HUES64 (cell line): ENCODE results near the gene NUBP1.
"Not testable (repeated sequence)": the region's sequence is repeated elsewhere in the genome, so short reads cannot be mapped to it uniquely, and the experiment has no call there.

ENCODE experiments used
- H3K27ac ChIP-seq: 2 replicates; pipeline ENCODE4 v1.7.0; 2013; ENCODE audit warnings: low read depth, low read length, inconsistent platforms
- H3K27me3 ChIP-seq: 2 replicates; pipeline ENCODE4 v1.6.1; 2013; ENCODE audit warnings: mild to moderate bottlenecking, low read length; ENCODE audit not compliant: insufficient read depth
- H3K36me3 ChIP-seq: 2 replicates; pipeline ENCODE4 v1.6.1; 2013; ENCODE audit warnings: mild to moderate bottlenecking, low read length; ENCODE audit not compliant: insufficient read depth
- H3K4me1 ChIP-seq: 2 replicates; pipeline ENCODE4 v1.6.1; 2013; ENCODE audit warnings: mild to moderate bottlenecking, low read length, moderate library complexity; ENCODE audit not compliant: insufficient read depth
- H3K4me3 ChIP-seq: 2 replicates; pipeline ENCODE4 v1.5.1; 2013; ENCODE audit warnings: mild to moderate bottlenecking, low read length, moderate library complexity
- H3K9ac ChIP-seq: 2 replicates; pipeline ENCODE4 v1.6.1; 2013; ENCODE audit warnings: mild to moderate bottlenecking, low read depth, low read length
- H3K9me3 ChIP-seq: 2 replicates; pipeline ENCODE4 v1.6.1; 2013; ENCODE audit warnings: low read depth, low read length; ENCODE audit not compliant: insufficient read depth
- WGBS: fragments of 150-250, 120-280 bp; methylation state at CpG from one replicate; pipeline ENCODE4 v1.1.7; 2013; ENCODE audit warnings: missing lambda C conversion rate; 5-methylcytosine and 5-hydroxymethylcytosine counted together

The NUBP1 gene

DNA sequence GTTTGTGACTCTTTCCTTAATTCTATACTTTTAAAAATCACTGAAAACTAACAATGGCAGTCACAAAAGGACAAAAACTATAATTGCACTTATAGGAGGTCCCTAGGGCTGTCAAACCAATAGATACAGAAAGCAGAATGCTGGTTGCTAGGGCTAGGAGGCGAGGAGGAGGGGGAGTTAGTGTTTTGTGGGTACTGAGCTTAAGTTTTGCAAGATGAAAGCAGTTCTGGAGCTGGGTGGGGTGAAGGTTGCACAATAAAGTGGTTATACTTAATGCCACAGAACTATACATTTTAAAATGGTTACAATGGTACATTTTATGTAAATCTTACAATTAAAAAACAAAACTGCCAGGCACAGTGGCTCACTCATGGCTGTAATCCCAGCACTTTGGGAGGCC is 27.3 kb downstream of the NUBP1 start:
- H3K4me1 ChIP-seq, result 0 out of 2 replicates have a peak, but pooled peaks cover 3% of the 10 kb centered on the region
- H3K4me3 ChIP-seq, result no peak overlapping the region
- H3K9ac ChIP-seq, result no peak overlapping the region
- H3K27ac ChIP-seq, result no peak overlapping the region
- H3K27me3 ChIP-seq, result no peaks in the 10 kb centered on the region
- no peaks in the 10 kb centered on the region for H3K9me3 ChIP-seq
- H3K36me3 ChIP-seq, result peaks cover 15% of the 10 kb centered on the region; the same call in 1 of the 2 replicates
- 93% methylated on average over 1 of the region's 1 CpG for WGBS

DNA sequence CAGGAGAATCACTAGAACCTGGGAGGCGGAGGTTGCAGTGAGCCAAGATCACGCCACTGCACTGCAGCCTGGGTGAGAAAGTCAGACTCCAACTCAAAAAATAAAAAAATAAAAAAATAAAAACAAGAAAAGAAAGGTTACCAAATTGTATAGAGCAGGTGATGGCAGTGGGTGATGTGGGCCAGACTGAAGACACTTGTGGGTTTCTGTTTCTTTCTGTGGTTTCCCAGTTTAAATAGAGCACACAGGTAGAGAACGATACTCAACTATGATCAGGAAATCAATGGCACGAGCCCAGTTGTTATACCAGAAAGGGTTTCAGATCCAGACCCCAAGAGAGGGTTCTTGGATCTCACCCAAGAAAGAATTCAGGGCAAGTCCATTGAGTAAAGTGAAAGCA is 32.6 kb downstream of the NUBP1 start:
- Histone ChIP-seq H3K4me1 (0 out of 2 replicates have a peak, but pooled peaks cover 3% of the 10 kb centered on the region), H3K9ac (no peak overlapping the region), H3K27me3 (no peaks in the 10 kb centered on the region), H3K36me3 (no peaks in the 10 kb centered on the region), H3K27ac (no peak overlapping the region), H3K9me3 (no peaks in the 10 kb centered on the region), H3K4me3 (no peak overlapping the region)
- over 99% methylated on average over 4 of the region's 4 CpGs for WGBS

DNA sequence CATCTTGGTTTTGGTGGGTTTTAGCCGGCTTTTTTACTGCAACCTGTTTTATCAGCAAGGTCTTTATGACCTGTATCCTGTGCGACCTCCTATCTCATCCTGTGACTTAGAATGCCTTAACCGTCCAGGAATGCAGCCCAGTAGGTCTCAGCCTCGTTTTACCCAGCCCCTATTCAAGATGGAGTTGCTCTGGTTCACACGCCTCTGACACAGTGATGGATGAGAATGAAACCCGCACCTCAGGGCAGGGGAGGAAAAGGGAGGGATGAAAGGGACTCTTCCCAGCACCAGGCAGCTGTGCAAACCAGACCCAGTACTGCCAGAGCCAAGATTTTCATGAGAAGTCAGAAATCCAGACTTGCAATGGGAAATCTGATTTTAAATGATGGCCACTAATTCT is 33.3 kb downstream of the NUBP1 start:
- not testable (repeated sequence) for H3K27me3 ChIP-seq, H3K4me3 ChIP-seq, H3K9ac ChIP-seq, H3K27ac ChIP-seq, H3K36me3 ChIP-seq, H3K4me1 ChIP-seq, H3K9me3 ChIP-seq
- WGBS, result 88% methylated on average over 6 of the region's 6 CpGs

DNA sequence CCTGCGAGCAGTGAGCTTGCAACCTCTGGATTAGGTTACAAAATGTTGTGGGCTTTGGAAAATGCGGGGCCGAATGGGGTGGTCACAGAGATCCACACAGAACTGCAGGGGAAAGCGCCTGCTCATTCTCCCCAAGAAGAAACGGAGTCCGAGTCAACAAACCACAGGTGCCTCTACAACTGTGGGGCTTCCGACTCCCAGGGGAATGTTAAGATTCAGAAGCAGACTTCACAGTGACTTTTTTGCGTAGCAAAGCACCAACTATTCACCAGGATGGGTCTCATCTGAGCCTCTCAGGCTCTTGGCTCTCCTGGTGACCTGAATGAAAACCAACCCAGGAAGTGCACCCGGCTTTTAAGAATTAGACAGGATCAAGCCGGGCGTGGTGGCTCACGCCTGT is 33.7 kb downstream of the NUBP1 start:
- Histone ChIP-seq H3K4me3 (no peak overlapping the region), H3K9me3 (no peaks in the 10 kb centered on the region), H3K9ac (no peak overlapping the region), H3K27ac (no peak overlapping the region), H3K27me3 (no peaks in the 10 kb centered on the region), H3K36me3 (no peaks in the 10 kb centered on the region), H3K4me1 (0 out of 2 replicates have a peak, but pooled peaks cover 3% of the 10 kb centered on the region)
- WGBS, result 94% methylated on average over 12 of the region's 12 CpGs

DNA sequence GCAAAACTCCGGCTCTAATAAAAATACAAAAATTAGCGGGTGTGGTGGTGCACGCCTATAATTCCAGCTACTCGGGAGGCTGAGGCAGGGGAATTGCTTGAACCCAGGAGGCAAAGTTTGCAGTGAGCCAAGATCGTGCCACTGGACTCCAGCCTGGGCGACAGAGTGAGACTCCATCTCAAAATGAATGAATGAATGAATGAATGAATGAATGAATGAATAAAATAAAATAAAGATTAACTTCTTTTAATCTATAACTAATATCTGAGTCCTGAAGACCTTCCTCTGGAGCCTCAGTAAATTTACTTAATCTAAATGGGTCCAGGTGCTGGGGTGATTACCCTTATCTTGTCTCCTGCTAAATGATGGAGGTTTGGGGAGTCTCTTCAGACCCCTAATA is 36.3 kb downstream of the NUBP1 start:
- H3K9ac ChIP-seq, H3K9me3 ChIP-seq, H3K27me3 ChIP-seq, H3K4me1 ChIP-seq, H3K27ac ChIP-seq, H3K36me3 ChIP-seq, H3K4me3 ChIP-seq: not testable (repeated sequence)
- WGBS, result 91% methylated on average over 6 of the region's 6 CpGs

DNA sequence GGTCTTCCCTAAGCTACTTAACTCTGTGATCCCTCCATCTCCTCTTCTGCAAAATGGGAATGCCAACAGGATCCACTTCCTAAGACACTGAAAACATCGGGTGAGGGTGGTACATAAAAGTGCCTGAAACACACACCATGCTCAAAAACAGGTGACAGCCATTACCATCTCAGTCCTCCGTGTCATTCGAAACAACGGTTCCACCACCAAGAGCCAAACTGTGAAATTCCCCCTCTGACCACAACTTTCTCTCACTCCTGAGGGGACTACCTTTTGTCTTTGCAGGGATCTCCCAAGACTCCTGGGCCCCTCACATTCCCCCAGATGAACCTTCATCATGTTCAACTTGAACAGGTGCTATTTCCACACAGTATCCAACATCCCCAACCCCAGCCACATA is 37.0 kb downstream of the NUBP1 start:
- Histone ChIP-seq H3K27me3 (no peaks in the 10 kb centered on the region), H3K4me3 (no peak overlapping the region), H3K27ac (no peak overlapping the region), H3K9ac (no peak overlapping the region), H3K36me3 (no peaks in the 10 kb centered on the region), H3K4me1 (no peaks in the 10 kb centered on the region), H3K9me3 (no peaks in the 10 kb centered on the region)
- 92% methylated on average over 4 of the region's 4 CpGs for WGBS

- H3K4me3 ChIP-seq, result no peak overlapping the region
- no peak overlapping the region for H3K27ac ChIP-seq
- H3K27me3 ChIP-seq, result no peaks in the 10 kb centered on the region
- no peaks in the 10 kb centered on the region; the same call in 1 of the 2 replicates for H3K4me1 ChIP-seq
- no peaks in the 10 kb centered on the region for H3K36me3 ChIP-seq
- no peak overlapping the region for H3K9ac ChIP-seq
- WGBS, result 95% methylated on average over 2 of the region's 2 CpGs
- H3K9me3 ChIP-seq, result no peaks in the 10 kb centered on the region
Measured at GRCh38 chr16:10782628-10783027, 39.0 kb downstream of the NUBP1 start.

- Histone ChIP-seq H3K27ac (peak overlapping the region; percentile 55; the same call in 1 of the 2 replicates), H3K9ac (no peak overlapping the region)
- 93% methylated on average over 5 of the region's 5 CpGs for WGBS
Measured at GRCh38 chr16:10787304-10787703, 43.7 kb downstream of the NUBP1 start.

DNA sequence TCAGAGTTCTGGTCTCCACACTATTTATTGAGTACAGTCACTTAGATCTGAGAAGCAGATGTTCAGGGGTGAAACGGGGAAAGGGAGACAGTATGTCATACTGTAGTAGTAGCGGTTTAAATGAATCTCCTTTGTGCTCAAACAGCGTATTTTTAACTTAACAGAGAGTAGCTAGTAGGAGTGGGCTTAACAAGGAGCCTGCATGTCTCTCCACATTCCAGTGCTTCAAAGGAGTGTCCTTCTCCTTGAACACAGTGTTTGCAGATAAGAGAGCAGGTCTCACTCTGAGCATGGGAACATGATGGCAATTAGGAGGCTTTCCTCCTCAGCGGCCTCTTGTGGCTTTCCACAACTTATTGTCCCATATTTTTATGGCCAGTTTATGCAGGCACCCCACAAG is 45.0 kb downstream of the NUBP1 start:
- 90% methylated on average over 4 of the region's 4 CpGs for WGBS
- H3K9me3 ChIP-seq, H3K9ac ChIP-seq, H3K4me1 ChIP-seq, H3K4me3 ChIP-seq, H3K27me3 ChIP-seq, H3K27ac ChIP-seq, H3K36me3 ChIP-seq: not testable (repeated sequence)

More at GRCh38 chr16:10787304-10787703, 43.7 kb downstream of the NUBP1 start:
- Histone ChIP-seq H3K9me3 (peaks cover 6% of the 10 kb centered on the region), H3K4me1 (no peaks in the 10 kb centered on the region; the same call in 1 of the 2 replicates), H3K27me3 (no peaks in the 10 kb centered on the region), H3K36me3 (no peaks in the 10 kb centered on the region), H3K4me3 (no peak overlapping the region)

GRCh38 chr16:10791048-10791447 is 47.4 kb downstream of the NUBP1 start:
- Histone ChIP-seq H3K36me3 (no peaks in the 10 kb centered on the region), H3K27ac (no peak overlapping the region), H3K4me1 (no peaks in the 10 kb centered on the region; the same call in 1 of the 2 replicates), H3K9me3 (peaks cover 10% of the 10 kb centered on the region), H3K4me3 (no peak overlapping the region), H3K27me3 (no peaks in the 10 kb centered on the region), H3K9ac (no peak overlapping the region)
- 100% methylated on average over 3 of the region's 4 CpGs for WGBS

GRCh38 chr16:10799736-10800135 is 56.1 kb downstream of the NUBP1 start:
- H3K9ac ChIP-seq, result no peak overlapping the region
- H3K4me3 ChIP-seq, result no peak overlapping the region
- H3K27me3 ChIP-seq, result no peaks in the 10 kb centered on the region
- no peak overlapping the region for H3K27ac ChIP-seq
- H3K36me3 ChIP-seq, result no peaks in the 10 kb centered on the region
- no peaks in the 10 kb centered on the region for H3K4me1 ChIP-seq
- H3K9me3 ChIP-seq, result no peaks in the 10 kb centered on the region
- 95% methylated on average over 2 of the region's 3 CpGs for WGBS

DNA sequence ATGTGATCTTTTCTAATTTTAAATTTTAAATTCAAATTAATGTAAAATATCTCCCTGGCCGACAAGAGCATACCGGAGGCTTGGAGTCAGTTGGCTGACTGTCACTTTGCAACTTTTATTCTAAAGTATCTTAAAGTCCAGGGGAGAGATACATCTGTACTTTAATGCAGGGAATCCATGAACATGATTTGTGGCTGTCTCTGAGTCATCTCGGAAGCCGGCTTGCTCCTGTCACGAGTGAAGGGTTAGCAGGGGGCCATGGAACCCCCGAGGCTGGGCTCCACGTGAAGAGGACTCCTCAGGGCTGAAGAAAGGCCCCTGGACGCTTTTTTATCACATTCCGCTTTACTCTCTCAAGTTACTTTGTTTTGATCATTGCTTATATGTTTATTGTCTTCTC is 61.7 kb downstream of the NUBP1 start:
- H3K27me3 ChIP-seq, result no peaks in the 10 kb centered on the region
- no peak overlapping the region for H3K4me3 ChIP-seq
- H3K9ac ChIP-seq, result no peak overlapping the region
- no peak overlapping the region for H3K27ac ChIP-seq
- no peaks in the 10 kb centered on the region for H3K36me3 ChIP-seq
- 84% methylated on average over 9 of the region's 9 CpGs for WGBS
- no peaks in the 10 kb centered on the region for H3K4me1 ChIP-seq
- H3K9me3 ChIP-seq, result no peaks in the 10 kb centered on the region
